ENCODE data around the gene FAM120B.

DNA sequence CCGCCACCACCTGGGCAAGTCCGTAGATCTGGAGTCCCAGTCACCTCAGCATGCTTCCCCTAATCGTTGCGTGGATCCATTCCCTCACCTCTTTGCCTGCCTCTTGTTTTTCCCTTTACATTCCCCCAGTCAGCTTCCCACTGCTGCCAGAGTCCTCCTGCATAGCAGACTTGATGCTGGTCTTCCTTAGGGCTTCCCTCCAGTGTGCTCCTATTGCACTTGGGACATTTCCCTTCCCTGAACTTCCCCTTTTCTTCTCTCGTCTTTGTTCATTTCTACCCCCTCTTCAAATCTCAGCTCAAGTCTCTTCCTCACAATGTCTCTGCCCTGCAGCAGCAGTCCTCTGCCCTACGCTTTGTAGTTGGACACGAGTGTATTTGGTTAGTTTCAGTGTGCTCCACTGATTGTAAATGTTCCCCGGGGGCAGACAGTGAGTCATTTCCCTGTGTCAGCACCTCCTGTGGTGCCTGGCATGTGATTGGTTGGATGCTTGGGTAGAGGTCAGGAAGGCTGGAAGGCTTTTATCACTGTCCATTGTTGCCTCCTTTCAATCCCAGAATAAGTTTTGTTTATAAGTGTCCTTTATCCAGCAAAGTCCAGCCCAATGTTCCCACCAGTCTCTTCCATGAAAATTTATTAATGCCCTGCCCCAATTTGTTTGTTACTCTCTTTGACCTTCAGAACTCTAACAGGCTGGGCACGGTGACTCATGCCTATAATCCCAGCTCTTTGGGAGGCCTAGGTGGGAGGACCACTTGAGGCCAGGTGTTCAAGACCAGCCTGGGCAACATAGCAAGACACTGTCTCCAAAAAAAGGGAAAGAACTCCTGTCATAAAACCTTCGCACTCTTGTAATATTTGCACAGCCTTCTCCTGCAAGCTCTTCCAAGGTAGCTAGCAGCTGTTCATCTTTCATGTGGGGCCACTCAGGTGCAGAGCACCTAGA lies 38.3 kb downstream of the FAM120B start:
- TF ChIP-seq, protein P1, sequence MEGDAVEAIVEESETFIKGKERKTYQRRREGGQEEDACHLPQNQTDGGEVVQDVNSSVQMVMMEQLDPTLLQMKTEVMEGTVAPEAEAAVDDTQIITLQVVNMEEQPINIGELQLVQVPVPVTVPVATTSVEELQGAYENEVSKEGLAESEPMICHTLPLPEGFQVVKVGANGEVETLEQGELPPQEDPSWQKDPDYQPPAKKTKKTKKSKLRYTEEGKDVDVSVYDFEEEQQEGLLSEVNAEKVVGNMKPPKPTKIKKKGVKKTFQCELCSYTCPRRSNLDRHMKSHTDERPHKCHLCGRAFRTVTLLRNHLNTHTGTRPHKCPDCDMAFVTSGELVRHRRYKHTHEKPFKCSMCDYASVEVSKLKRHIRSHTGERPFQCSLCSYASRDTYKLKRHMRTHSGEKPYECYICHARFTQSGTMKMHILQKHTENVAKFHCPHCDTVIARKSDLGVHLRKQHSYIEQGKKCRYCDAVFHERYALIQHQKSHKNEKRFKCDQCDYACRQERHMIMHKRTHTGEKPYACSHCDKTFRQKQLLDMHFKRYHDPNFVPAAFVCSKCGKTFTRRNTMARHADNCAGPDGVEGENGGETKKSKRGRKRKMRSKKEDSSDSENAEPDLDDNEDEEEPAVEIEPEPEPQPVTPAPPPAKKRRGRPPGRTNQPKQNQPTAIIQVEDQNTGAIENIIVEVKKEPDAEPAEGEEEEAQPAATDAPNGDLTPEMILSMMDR (IDR thresholded peaks at IDR 0.05), result no peak
- no peak for TF ChIP-seq POLR2A (IDR thresholded peaks at IDR 0.05)
- peak in 1 of 3 donors; percentile 13 for TF ChIP-seq POLR2AphosphoS5 (IDR thresholded peaks at IDR 0.05)

All from breast epithelium (tissue), 3 donors.